Right renal cortex interstitium (tissue), 3 donors: ENCODE data around the gene ADAT3. TPM values are rescaled to one million over a fixed set of nuclear protein-coding genes. Genes with fewer than 3 reads are reported as not detected.

Experiments used
- DNase-seq, 3 donors: peaks; one replicate each; pipeline ENCODE4 v3.0.0-alpha.2; 2013; ENCODE audit warnings: low read depth in 3 of 3, low spot score in 2 of 3
- polyA plus RNA-seq, 3 donors: library from polyadenylated mRNA; unstranded; fragments of 120-200 nt; gene quantifications; one replicate each; pipeline ENCODE4 v1.2.1, GENCODE V29; 2013; ENCODE audit not compliant: insufficient read length in 3 of 3

ADAT3 gene
- polyA plus RNA-seq, 3 donors = 1.3 to 2.5 (median 1.5) TPM

DNA sequence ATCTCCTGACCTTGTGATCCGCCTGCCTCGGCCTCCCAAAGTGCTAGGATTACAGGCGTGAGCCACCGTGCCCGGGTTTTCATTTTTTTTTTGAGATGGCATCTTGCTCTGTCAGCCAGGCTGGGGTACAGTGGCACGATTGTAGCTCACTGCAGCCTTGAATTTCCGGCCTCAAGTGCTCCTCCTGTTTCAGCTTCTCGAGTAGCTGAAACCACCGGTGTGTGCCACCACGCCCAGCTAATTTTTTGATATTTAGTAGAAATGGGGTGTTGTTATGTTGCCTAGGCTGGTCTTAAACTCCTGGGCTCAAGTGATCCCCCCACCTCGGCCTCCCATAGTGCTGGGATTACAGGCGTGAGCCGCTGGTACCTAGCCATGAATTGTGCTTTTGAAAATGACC is 5.9 kb downstream of the ADAT3 start:
- DNase-seq = no peak

DNA sequence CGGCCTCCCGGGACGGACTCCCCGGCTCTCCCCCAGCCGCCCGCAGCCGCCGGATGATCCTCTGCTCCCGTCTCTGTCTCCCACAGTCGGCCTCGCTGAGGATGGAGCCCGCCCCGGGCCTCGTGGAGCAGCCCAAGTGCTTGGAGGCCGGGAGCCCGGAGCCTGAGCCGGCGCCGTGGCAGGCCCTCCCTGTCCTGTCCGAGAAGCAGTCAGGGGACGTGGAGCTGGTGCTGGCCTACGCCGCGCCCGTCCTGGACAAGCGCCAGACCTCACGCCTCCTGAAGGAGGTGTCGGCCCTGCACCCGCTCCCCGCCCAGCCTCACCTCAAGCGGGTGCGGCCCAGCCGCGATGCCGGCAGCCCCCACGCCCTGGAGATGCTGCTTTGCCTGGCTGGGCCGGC is 6.8 kb downstream of the ADAT3 start:
- DNase-seq = no peak

DNA sequence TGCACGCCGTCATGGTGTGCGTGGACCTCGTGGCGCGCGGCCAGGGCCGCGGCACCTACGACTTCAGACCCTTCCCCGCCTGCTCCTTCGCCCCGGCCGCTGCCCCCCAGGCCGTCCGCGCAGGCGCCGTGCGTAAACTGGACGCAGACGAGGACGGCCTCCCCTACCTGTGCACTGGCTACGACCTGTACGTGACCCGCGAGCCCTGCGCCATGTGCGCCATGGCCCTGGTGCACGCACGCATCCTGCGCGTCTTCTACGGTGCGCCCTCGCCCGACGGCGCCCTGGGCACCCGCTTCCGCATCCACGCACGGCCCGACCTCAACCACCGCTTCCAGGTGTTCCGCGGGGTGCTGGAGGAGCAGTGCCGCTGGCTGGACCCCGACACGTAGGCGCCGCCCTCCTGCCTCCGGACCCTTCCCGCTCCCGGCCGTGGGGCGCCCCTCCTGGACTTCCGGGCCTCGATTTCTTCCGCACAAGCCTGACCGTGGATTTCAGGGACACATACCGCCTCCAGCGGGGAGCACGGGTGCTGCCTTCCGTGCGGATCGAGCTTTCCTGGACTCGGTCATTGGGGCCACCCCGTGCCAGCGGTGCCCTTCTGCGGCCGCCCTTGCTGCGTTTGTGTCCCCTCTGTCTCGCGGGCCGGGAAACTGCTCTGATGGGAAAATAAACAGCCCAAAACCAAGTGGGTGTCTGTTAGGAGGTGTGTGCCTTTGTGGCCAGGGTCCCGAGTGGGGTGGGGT is 7.7 kb downstream of the ADAT3 start:
- no peak for DNase-seq

DNA sequence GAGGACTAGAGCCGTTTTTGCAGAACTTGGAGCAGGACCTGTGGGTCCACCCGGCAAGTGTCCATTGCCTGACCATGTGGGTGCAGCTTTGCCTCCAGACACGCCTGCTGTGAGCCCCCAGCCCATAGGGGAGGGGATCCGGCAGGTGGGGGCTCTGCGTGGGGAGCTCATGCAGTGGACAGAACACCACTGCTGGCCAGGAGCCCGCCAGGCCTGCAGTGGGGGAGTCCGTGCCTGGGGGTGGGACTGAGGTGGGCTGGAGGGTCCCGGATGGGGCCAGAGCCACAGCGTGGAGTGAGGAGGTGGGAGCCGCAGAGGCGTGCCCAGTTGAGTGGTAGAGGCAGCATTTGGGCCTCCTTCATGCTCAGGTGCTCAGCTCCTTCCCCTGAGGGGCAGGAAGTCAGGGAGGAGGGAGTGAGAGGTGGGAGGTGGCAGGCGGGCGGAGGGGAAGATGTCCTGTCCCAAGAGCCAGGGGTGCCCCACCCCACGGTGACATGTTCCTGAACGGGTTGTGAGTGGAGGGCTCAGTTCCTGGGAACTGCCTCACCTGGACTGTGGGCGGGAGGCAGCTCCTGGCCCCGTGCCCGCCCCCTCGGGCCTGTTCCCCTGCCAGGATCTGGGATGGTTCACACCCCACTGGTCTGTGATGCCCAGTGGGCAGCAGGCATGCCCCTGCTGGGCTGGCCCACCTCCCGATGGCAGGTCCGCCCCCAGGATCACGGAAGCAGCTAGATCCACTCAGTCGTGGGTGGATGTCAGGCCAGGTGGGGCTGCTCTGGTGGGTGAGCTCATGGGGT is 8.8 kb downstream of the ADAT3 start:
- no peak for DNase-seq

DNA sequence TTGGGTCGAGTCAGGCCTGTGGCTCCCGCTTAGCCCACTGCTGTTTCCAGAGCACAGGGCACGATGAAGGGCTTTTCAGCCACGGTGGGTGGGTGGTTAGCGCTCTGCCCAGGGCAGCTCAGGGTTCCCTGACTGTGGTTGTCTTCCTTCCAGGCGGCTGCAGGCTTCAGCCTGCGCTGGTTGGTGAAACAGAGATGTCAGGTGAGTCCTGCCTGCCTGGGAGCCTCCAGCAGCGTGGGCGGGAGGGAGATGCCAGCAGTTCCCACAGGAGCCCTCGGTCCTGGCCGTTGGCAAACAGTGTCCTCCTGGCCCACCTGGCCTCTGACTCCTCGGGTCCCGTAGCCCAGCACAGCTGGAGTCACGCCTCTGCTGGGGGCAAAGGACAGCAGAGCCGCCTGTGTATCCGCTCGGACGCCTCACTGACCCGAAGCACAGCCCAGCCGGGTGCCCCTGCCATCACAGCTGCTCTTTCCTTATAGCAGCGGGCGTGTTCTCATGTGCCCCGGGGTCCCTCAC is 9.7 kb downstream of the ADAT3 start:
- no peak for DNase-seq

DNA sequence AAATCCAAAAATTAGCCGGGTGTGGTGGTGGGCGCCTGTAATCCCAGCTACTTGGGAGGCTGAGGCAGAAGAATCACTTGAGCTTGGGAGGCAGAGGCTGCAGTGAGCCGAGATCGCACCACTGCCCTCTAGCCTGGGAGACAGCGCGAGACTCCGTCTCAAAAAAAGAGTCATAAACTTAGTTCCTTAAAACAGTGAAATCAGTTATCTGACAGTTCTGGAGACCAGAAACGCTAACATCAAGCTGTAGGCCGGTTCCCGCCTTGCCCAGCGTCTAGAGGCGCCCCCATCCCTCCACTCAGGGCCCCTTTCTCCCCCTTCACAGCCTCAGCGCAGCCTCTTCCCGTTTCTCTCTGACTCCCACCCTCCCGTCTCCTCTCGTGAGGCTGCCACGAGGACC is 11.9 kb downstream of the ADAT3 start:
- DNase-seq = no peak

DNA sequence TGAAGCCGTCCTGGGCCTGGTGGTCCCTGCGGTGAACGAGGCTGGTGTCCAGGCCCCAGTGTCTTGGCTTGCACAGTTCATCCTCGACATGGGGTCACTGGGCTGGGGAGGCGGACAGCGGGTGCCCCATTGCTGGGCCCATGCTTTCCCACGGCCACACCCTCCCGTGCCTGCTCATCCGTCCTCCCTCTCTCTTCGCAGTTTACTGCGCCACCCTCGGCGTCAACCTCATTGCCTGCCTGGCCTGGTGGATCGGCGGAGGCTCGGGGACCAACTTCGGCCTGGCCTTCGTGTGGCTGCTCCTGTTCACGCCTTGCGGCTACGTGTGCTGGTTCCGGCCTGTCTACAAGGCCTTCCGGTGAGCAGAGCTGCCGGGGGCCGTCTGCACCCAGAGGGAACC is 12.7 kb downstream of the ADAT3 start:
- DNase-seq = no peak

DNA sequence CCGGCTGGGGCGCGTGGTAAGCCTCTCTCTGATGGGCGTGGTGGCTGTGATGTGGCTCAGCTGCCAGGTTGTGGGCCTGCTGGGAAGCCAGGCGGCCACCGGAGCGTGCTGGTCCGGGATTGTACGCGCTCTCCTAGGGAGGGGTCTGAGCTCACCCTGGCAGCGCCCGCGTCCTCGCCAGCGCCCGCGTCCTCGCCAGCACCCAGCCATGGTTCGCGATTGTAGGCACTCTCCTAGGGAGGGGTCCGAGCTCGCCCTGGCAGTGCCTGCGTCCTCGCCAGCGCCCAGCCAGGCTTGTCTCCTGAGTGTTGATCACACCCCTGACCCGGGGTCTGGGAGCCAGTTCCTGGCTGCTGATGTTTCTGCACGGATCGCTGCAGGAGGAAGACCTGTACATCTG is 13.8 kb downstream of the ADAT3 start:
- DNase-seq = no peak

DNA sequence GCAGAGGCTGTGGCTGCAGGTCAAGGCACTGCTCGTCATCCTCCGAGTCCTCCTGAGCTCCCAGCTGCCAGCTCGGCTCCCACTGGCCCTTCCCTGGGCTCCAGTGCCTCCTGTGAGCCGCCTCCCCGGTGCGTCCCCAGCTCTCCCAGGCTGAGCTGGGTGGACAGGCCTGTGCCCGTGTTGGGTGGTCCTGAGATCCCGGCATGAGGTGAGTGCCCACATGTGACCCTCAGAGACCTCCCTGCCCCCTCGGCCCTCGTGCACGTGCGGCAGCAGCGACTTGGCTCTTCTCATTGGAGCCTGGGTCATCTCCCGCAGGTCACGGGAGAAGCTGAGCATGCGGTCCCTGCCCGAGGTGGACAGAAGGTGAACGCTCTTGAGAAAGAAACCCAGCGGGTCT is 15.4 kb downstream of the ADAT3 start:
- DNase-seq = no peak

DNA sequence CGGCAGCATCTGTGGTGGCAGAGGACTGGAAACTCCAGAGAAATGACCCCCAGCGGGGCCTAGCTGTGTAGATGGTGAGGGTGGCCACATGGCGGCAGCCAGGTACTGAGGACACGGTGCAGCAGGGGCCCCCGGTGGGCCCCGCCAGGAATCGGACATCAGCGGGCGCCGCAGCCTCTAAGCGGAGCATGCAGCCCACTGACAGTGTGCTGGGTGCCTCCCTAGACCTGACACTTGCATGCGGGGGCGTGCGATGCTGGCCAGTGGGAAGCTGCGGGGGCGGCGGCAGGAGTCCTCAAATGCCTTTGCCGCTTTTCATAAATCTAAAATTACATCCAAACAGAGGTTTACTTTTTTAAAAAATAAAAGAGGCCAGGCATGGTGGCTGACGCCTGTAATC is 16.1 kb downstream of the ADAT3 start:
- no peak for DNase-seq

DNA sequence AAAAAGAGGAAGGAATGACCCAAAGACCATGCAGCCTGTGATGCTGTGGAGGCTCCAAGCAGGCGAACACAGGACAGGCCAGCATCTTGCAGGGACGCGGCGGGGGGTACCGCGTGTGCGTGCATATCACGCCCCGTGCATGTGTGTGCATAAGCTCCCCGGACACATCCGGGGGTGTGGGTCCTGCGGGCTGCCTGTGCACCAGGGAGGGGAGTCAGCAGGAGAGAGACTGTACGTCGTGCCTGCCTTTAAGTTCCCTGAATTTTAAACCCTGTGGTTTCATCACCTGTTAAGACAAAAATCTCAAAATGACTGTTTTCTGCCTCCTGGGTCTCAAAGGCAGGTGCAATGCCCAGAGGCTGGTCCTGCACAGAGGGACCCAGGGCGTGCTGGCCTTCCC is 16.6 kb downstream of the ADAT3 start:
- DNase-seq = no peak

DNA sequence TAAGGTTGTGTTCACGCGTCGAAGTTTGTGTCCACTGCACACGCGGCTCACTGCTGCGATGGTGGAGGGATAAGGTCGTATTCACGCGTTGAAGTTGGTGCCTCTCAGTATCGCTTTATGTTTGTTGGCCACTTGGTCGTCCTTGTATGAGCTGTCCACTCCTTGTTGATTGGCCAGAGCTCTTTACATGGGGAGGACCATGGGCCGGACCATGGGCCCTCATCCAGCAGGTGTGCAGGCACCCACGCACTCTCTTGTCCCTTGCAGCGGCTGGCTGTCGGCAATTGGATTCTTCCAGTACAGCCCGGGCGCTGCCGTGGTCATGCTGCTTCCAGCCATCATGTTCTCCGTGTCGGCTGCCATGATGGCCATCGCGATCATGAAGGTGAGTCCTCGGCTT is 17.6 kb downstream of the ADAT3 start:
- no peak for DNase-seq

DNA sequence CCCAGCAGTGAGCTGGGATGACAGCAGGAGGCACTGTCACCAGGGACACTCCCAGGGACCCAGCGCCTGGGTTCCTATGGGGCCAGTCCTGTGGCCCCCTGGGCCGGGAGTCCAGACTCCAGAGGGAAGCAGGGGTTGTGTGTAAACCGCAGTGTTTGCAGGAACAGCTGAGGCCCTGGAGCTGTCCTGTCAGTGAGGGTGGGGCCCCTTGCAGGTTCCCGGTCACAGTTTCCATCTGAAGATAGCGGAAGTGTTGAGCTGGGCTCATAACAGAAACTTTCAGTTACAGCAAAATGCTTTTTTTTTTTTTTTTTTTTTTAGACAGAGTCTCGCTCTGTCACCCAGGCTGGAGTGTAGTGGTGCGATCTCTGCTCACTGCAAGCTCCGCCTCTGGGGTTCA is 18.1 kb downstream of the ADAT3 start:
- DNase-seq = no peak

DNA sequence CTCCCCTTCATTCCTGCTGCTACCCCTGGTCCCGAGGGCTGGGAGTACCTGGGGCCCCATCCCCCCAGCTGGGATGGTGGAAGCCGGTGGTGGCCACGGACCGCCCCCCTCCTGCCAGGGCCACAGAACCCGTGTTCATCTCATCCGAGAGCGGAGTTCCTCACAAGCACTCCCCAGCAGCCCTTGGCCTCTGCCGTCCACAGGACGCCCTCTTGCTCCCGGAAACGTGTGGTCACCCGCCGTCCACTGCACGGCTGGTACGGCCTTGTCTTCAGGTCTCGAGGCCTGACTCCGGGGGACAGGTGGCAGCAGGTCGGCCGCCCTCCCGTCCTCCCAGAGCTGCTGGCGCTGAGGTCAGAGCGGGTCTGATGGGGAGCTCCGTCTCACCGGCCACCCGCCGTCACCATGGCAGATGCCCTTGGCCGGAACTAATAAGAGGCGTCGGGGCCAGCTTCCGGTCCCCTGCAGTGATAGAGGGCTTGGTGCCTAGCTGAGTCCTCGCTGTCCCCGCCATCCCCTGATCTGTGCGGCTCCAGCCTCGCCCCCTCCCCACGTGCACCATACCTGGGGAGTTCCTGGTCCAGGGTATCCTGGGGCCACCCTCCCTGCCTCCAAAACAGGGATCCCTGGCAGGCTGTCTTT is 19.2 kb downstream of the ADAT3 start:
- no peak for DNase-seq

DNA sequence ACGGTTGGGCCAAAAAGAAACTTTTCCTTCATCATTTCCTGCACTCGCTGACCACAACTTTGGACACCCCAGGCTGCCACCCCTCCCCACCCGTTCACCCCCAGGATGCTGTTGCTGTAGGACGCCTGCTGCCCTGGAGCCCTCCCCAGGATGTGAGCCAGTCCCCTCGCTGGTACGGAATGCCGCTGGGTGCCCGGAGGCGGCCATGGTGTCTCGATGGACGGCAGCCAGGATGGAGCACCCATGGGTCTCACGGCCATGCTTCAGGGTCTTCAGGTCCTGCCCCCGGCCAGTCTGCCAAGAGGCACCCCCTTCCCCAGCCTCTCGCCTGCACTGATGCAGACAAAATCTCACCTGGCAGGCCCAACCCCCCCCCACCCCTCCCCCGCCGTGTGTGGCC is 20.3 kb downstream of the ADAT3 start:
- DNase-seq = no peak

DNA sequence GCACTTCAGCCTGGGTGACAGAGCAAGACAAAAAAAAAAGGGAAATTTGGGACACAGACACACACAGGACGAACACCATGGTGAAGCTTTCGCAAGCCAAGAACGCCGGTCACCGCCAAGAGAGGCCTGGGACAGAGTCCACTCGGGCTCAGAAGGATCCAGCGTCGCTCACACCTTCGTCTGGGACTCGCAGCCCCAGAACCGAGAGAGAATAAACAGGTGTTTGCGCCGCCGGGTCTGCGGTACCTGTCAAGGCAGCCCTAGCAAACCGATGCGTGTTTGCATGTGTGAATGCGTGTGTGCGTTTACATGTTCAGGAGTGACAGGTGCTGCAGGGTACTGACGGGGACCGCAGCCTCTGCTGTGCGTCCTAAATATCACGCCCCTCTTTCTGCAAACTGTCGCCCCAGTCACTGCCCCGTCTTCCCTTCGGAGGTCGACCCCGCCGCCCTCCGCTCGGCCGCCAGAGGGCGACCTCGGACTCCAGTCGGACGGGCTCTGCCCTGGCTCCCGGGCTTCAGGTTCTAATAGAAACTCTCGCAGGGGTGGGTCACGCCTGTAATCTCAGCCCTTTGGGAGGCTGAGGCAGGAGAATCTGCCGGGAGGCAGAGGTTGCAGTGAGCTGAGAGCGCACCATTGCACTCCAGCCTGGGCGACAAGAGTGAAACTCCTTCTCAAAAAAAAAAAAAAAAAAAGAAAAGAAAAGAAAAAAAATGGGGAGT is 24.0 kb downstream of the ADAT3 start:
- DNase-seq = no peak

DNA sequence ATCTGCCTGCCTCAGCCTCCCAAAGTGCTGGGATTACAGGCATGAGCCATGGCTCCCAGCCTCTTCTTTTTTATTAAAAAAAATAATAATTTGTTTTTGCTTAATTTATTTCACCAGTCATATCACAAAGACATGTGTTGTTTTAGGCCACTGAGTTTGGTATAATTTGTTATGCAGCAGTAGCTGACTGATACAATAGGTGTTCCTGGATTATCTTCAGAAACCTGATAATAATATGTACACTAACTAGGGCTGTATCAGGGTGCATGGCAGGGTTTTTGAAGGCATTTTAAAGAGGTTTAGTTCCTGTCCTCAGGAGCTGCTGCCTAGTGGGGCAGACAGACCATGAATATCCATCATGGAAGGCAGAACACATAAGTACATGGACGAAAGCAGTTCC is 26.2 kb downstream of the ADAT3 start:
- DNase-seq = no peak

DNA sequence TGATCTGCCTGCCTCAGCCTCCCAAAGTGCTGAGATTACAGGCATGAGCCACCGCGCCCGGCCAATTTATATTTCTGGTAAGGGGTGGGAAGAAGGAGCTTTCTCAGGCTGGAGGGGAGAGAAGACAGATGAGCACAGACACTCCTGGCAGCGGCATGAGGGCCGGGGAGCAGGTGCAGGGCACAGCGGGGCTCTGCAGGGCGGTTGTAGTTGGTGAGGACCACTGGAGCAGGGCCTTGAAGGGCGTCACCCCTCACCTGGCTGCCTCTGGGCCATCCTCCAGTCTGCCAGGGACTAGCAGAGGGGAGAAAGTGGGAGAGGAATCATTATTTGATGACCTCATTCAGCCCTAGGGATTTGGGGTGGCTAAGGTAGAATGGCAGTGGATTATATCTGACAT is 27.2 kb downstream of the ADAT3 start:
- DNase-seq = no peak

DNA sequence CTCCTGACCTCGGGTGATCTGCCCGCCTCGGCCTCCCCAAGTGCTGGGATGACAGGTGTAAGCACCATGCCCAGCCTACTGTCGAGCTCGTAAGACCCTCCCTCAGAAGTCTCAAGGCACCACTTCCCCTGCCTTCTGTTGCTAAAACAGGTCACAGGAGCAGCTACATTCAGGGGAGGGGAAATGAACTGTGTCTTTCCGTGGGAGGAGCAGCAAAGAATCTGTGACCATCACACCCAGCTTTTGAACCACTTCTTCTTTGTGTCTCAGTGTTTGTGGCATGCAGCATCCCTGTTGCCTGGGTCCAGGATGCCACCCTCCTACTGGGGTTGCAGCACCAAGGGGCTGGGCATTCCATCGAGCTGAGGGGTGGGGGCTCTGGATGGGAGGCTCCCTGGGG is 28.0 kb downstream of the ADAT3 start:
- DNase-seq = no peak

DNA sequence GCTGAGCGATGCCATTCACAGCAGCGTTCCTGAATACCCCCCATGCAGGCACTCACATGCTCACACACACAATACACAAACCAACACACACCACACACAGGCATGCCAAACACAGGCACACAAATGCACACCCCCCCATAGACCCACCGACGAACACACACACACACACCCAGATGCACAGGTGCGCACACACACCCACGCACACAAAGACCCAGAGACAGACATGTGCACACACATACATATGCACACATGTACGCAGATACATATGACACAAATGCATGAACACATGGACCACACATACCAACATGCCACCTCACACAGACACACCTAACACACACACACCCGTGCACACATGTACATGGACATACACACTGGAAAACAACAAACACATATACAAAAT is 28.7 kb downstream of the ADAT3 start:
- DNase-seq = no peak
